ENCODE measurements around the gene PRPSAP1.
A peak's percentile ranks its signal among the peaks of the same experiment; 100 is the strongest.

Gene PRPSAP1

DNA sequence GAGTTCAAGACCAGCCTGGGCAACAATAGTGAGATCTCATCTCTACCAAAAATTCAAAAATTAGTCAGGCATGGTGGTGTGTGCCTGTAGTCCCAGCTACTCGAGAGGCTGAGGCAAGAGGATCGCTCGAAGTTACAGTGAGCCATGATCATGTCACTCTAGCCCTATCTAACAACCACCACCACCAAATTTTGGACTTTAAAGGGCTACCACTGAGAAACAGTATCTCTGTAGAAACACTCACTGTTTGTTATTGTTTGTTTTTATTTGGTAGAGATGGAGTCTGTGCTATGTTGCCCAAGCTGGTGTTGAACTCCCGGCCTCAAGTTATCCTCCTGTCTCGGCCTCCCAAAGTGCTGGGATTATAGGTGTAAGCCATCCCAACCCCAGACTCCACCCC, 89.8 kb downstream of the PRPSAP1 start:
- DNase-seq: no peak

DNA sequence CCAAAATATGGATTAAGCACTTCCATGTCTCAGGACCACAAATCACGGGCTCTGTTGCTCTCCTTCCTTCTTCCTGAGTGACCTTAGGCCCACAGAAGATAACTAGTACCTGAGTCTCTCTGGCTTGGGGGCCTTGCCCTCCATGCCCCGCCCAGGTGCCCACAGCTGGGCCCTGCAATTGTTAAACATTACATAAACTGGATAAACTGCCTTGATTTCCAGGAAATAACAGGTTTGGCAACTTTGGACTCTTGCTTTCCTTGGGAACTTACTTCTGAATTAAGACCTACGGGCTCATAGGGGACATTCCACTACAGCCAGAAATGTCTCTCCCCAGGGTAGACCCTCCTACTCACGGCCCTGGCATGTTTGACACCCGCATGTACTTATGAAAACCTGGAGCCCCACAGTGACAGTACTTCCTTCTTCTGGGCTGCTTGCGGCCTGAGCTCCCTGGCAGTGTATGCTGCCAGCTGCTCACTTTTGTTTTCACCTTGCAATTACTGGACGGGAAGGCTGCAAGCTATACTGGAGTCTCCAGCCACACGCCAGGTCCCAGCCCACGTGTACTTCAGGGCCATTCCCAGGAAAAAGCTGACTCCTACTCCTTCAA, 90.9 kb downstream of the PRPSAP1 start:
- no peak for DNase-seq

DNA sequence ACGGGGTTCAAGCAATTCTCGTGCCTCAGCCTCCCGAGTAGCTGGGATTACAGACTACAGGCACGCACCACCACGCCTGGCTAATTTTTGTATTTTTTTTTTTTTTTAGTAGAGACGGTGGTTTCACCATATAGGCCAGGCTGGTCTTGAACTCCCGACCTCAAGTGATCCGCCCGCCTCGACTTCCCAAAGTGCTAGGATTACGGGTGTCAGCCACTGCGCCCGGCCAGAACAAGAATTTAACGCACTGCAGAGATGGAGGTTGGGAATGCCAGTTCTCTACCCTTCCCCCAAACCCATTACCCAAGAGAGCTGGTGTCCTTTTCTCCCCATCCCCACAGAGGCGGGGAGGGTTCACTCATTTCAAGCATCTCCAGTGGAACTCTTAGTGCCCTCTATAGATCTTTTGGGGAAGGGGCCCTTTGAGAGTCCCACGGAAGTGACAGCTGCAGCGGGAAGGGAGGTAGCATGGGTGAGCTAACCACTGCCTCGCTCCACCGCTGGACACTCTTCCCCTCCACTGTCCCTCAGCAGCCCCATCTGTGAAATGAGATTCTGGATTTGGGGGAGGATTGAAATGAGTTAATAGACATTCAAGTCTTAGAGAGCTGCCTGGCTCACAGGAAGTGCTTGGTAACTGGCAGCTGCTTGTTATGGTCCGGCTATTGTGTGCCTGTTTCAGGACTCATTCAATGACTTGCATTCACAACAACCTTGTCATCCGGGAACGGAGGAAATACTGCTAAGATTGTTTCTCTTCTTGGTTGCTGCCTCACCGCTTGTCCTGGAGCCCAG, 92.1 kb downstream of the PRPSAP1 start:
- DNase-seq: peak; percentile 35

DNA sequence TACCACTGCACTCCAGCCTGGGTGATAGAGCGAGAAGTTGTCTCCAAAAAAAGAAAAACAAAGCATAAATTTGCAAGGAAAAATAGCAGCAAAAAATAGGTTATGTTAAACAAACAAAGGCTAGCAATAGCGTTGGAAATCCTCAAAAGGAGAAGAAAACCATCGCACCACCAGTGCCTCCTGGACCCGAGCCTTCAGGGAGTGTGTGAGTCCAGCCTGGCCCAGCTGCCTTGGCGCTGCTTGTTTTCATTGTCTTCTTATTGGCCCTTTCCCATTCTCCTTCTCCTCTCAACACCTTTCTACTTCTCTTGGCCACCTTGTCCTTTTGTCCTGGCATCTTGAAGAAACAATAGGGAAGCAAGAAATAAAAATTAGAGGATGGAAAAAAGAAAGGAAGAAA, 93.0 kb downstream of the PRPSAP1 start:
- no peak for DNase-seq

DNA sequence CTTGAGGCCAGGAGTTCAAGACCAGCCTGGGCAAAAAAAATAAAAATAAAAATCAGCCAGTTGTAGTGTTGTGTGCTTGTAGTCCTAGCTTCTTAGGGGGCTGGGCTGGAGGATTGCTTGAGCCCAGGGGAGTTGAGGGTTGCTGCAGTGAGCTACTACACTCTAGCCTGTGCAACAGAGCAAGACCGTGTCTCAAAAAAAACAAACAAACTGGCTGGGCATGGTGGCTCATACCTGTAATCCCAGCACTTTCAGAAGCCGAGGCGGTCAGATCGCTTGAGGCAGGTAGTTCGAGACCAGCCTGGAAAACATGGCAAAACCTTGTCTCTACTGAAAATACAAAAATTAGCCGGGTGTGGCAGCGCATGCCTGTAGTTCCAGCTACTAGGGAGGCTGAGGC, 93.5 kb downstream of the PRPSAP1 start:
- DNase-seq: no peak

Measured in fibroblast of skin of right biceps (primary cell).